22Rv1 (cell line): ENCODE results near the gene ABCC5.

Experiments used
- H3K27ac ChIP-seq: fragments of 450-650 bp; 2 replicates; pipeline ENCODE4 v1.5.1; 2017
- CTCF ChIP-seq: fragments of 450-650 bp; IDR thresholded peaks from 2 replicates; pipeline ENCODE4 v1.5.1; 2017; ENCODE audit warnings: mild to moderate bottlenecking
- ZFX ChIP-seq: fragments of 450-650 bp; IDR thresholded peaks from 2 replicates; pipeline ENCODE4 v1.6.1; 2017; ENCODE audit warnings: antibody characterized with exemption, borderline replicate concordance

The ABCC5 gene

DNA sequence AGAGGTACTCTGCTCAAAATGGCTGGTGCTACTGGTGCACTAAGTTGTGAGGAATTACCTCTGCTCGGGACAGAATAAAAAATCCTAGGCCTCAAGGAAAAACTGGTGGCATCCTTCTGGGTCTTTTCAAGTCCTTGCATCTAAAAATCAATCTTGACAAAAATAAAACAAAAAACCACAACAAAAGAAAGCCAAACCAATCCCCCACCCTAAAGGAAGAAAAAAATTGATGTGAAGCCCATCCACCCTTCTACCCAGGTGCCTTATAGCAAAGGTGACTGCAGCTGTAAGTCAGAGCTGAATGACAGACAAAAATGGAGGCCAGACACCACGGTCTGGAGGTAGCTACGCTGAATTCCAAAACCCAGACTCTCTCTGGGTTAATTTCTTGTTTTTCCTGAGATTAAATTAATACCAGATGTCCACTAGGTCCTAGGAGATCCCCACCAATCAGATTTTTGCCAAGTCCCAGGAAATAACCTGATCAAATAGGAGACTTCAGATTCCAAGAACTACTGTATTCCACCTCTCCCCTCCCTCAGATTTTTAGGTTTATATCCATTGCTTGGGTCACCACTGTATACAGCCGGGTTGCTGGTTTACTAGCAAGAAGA lies 33.5 kb downstream of the ABCC5 start:
- TF ChIP-seq ZFX: no peak
- TF ChIP-seq CTCF: no peak
- H3K27ac ChIP-seq: no peak overlapping the region

GRCh38 chr3:183981990-183982644 lies 35.6 kb downstream of the ABCC5 start:
- no peak overlapping the region for H3K27ac ChIP-seq
- TF ChIP-seq ZFX (no peak), CTCF (no peak)

- H3K27ac ChIP-seq: no peak overlapping the region
- TF ChIP-seq CTCF (no peak), ZFX (no peak)
These were observed 37.3 kb downstream of the ABCC5 start for GRCh38 chr3:183980403-183980802.

DNA sequence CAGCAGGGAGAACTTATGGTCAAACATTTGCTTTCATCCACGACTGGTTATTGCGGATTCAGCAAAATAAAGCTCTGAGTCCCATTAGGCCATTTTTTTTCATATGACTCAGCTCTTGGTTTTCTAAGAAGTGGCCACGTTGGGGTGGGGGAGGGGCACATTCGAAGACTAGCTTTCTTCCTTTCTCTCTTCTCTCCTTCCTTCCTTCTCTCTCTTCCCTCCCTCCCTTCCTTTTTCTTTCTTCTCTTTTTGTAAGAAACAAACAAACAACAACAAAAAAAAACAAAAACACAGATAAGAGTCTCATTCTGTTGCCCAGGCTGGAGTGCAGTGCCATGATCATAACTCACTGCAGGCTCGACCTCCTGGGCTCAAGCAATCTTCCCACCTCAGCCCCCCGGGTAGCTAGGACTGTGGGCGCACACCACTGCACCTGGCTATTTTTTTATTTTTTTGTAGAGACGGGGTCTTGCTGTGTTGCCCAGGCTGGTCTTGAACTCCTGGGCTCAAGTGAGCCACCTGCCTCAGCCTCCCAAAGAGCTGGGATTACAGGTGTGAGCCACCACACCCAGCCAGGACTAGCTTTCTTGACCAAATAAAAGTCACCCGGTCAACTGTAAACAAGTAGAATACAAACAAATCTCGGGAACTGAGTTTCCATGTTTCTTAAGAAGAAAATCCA lies 41.6 kb downstream of the ABCC5 start:
- H3K27ac ChIP-seq: no peak overlapping the region
- TF ChIP-seq ZFX (no peak), CTCF (no peak)

GRCh38 chr3:183968666-183969245 lies 48.9 kb downstream of the ABCC5 start:
- TF ChIP-seq ZFX (no peak), CTCF (no peak)
- H3K27ac ChIP-seq: no peak overlapping the region

DNA sequence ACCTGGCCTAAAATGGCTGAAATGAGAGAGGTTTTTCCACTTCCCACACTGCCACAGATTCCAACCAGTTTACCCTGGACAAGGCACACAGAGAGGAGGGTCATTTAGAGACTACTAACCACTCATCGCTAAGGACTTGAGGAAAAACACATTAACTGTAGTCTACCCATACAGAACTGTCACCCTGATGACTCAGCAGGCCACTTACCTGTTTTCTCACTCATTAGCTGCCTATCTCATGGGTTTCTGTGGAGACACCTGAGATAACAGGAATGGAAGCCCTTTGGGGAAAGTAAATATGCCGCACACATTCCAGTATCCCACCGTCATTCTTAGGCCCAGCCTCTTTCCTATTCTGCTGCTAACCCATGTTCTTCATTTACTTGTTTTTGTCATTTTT lies 50.0 kb downstream of the ABCC5 start:
- no peak for TF ChIP-seq ZFX
- no peak for TF ChIP-seq CTCF
- H3K27ac ChIP-seq: no peak overlapping the region
